NCI-H146 treated with DMSO at 0.1 percent for 48 hours (cell line): ENCODE data around the gene GDPD5.
A peak's percentile ranks its signal among the peaks of the same experiment; 100 is the strongest.

Experiments used
- DNase-seq: peaks from one replicate; lab custom pipeline; 2025; ENCODE audit not compliant: unreplicated experiment; lab: John Stamatoyannopoulos, UW

The GDPD5 gene

DNA sequence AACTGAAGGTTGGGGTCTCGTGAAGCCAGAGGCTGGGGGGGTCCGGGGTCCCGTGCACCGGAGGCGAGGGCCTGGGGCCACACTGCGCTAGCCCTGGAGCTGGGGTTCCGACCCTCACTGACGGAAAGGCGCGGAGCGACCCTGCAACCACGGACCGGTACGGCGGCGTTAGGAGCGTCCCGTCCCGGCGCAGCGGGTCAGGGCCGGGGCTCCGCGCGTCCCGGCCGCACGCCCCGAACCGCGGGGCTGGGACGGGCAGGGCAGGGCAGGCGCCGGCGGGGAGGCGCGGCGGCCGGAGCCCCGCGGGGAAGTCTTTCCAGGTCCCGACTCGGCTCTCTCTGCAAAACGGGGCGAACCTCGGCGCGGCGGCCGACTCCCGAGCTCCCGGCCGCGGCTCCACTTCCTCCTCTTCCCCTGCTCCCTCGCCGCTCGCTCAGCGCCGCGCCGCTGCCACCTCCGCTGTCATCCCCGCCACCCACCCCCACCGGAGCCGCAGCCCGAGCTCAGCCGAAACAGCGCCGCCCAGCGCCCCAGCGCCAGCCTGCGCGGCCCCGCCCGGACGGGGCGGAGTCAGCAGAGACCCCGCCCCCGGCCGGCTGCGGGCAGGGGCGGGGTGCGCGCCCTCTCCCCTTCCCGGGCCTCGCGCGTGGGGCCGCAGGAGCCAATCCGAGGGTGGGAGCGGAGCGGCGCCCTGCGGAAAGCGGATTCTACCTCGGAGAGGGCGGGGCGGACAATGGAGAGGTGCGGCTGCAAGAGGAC lies at the start of gene GDPD5:
TSS of gene GDPD5 (minus strand) at position 509 of the 759 bp plus-strand sequence. CDS start 48,206 bp downstream, outside the sequence.
- peak; percentile 47 for DNase-seq

GRCh38 chr11:75574698-75575602 lies 49.2 kb upstream of the GDPD5 start:
- no peak for DNase-seq

DNA sequence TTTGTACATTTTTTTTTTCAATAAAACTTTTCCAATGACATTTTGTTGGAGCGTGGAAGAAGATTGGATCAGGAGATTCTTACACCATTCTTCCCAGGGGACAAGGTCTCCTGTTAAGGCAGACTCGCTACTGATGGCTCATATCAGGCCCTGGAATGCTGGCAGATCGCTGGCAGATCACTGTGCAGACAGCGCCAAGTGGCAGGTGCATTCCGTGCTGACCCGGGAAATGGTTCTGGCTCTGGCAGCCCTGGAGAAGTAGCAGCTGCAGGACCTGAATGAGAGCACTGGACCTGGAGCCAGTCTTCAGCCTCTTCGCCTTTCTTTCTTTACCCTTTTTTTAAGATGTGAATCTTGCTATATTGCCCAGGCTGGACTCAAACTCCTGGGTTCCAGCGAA lies 47.0 kb upstream of the GDPD5 start:
- no peak for DNase-seq

GRCh38 chr11:75571625-75572024 lies 45.9 kb upstream of the GDPD5 start:
- DNase-seq: no peak

- no peak for DNase-seq
These were observed 44.9 kb upstream of the GDPD5 start for GRCh38 chr11:75570559-75571139.

DNA sequence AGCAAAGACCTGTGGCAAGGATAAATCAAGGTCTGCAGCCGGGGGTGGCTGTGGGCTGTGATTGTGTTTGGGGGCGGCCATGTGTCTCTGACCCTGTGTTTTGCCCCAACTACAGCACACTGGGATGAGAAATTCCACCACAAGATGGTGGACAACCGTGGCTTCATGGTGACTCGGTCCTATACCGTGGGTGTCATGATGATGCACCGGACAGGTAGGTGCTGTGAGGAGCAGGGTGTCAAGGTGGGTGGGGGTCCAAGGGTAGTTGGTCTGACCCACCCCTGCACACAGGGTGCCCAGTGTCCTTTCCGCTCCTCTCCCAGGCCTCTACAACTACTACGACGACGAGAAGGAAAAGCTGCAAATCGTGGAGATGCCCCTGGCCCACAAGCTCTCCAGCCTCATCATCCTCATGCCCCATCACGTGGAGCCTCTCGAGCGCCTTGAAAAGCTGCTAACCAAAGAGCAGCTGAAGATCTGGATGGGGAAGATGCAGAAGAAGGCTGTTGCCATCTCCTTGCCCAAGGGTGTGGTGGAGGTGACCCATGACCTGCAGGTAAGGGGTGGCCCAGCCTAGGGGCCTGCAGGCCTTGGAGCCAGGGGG lies 43.0 kb upstream of the GDPD5 start:
- DNase-seq: no peak

GRCh38 chr11:75567971-75568370 lies 42.2 kb upstream of the GDPD5 start:
- no peak for DNase-seq

DNA sequence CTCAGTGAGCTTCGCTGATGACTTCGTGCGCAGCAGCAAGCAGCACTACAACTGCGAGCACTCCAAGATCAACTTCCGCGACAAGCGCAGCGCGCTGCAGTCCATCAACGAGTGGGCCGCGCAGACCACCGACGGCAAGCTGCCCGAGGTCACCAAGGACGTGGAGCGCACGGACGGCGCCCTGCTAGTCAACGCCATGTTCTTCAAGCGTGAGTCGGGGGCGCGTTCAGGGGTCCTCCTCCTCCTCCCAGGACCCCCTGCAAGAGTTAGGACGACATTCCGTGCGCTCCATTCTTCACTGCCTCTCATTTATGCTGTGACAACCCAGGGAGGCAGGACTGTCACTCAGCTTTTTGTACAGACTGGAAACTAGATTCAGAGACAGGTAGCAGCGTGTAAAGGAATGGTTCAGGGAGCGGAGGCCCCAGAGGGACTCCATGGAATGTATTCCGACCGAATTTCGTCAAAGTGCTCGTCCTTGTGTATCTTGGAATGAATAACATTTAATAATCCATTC lies 41.1 kb upstream of the GDPD5 start:
- DNase-seq: no peak

DNA sequence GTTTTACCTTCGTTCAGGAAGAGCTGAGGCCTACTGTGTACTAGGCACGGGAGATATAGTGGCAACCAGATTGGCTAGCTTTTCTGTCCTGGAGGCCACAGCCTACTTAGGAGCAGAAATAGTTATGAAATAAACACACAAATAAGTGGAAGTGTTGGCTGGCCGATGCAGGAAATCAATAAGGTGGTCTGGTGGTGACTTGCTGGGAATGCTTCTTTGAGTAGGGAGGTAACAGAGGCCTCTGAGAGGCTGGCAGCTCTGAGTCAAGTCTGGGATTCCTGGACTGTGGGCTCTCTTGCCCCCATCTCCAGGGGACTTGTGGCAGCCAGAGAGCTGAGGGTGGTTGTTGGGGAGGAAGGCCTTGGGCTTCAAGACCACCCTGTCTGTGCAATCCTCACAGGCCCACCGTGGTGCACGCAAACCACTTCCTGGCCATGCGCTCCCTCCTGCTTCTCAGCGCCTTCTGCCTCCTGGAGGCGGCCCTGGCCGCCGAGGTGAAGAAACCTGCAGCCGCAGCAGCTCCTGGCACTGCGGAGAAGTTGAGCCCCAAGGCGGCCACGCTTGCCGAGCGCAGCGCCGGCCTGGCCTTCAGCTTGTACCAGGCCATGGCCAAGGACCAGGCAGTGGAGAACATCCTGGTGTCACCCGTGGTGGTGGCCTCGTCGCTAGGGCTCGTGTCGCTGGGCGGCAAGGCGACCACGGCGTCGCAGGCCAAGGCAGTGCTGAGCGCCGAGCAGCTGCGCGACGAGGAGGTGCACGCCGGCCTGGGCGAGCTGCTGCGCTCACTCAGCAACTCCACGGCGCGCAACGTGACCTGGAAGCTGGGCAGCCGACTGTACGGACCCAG lies 40.4 kb upstream of the GDPD5 start:
- DNase-seq: no peak

- DNase-seq: no peak
These were observed 39.6 kb upstream of the GDPD5 start for GRCh38 chr11:75565221-75565814.

DNA sequence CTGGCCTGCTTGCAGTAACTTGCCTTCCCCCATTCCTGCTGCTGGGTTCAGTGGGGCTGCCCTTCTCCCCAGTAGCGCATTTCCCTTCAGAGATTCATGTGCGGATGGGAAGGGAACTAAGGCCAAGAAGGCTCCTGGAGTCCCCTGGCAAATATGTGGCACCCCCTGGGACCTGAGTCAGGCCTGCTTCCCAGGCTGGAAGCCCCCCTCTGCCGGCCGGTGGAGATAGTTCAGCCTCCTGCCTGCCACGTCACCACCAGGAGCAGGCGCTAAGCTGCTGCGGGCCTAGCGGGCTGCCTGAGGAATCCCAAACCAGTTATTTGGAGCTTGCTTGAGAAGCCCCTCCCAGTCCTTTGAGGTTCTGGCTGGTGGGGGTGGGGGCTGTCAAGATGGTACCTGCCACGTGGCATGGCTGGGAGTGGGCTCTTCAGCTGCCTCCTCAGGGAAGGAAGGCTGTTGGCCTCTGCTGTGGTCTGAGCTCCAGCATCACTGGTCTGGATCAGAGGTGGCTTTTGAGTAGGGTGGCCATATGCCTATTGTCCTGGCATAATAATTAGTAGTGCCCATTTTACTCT lies 38.3 kb upstream of the GDPD5 start:
- no peak for DNase-seq

GRCh38 chr11:75563501-75563977 lies 37.8 kb upstream of the GDPD5 start:
- DNase-seq: no peak

DNA sequence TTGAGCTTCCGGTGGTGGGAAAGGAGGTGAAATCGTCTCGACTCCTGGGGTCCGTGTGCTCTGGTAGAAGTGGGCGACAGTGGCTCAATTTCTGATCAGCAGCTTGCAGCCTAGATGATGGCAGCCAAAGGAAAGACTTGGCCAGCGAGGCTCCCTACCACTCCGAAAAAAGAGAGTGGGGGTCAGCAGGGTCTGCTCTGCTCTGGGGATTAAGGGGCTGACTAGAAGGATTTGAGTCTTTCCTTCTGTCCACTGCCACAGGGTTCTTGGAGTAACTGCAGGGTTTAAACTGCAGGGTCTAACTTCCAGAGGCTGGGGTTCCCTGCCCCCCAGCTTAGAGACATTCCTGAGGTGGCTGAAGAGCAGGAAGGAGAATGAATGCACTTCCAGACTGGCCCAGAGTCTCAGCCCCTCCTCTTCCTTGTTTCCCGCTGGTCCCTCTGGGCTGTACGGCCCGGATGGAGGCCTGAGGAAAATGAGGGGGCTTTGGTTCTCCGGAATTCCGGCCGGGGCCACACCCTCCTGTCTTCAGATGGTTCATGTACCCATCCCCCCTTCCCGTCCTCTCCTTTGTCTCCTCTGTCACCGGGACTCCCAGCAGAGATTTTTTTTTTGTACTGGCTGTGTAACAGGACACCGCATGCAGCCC lies 37.2 kb upstream of the GDPD5 start:
- no peak for DNase-seq

- DNase-seq: peak; percentile 80
These were observed 36.5 kb upstream of the GDPD5 start, which contains the start of gene SERPINH1 for GRCh38 chr11:75562048-75562835. Gene SERPINH1 (plus strand): TSS chr11:75562253. CDS start chr11:75566350, 4,097 bp downstream.

DNA sequence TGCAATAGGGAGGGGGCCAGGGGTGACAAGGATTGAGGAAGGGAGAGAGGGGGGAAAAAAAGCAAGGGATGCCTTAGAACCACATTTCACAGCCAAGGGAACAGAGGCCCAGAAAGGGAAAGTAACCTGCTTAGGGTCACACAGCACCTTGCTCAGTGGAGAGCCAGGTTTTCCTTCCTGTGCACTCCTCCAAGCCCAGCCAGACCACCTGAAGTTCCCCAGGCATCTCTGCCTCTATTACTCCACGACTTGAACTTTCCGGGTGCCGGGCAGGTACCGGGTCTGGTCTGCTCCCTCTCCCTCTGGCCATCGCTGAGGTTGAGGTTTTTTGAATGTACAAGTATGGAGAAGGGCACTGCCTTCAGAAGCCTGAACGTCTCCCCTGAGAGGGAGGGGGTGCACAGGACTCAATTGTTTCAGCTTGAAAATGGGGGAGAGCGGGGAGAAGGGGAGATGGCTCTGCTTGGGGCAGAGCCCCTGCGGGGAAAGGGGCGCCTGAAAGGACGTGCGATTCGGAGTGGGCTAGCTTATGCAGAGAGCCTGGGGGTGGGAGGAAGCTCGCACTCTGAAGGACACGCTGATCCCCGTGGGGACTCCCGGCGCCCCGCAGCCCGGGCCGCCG lies 35.8 kb upstream of the GDPD5 start:
- DNase-seq: no peak

GRCh38 chr11:75560644-75561043 lies 34.9 kb upstream of the GDPD5 start:
- DNase-seq: no peak
